HEK293 (cell line): ENCODE measurements around the gene ZNF716.

Experiments
- CTCF ChIA-PET: fragments of 350-600 bp; formaldehyde crosslinking; extraction: SDS; loops from one replicate; lab custom pipeline; 2021; ENCODE audit warnings: antibody characterized with exemption; lab: Yijun Ruan, JAX
- POLR2A ChIA-PET: fragments of 300-600 bp; formaldehyde crosslinking; extraction: SDS; loops from one replicate; lab custom pipeline; 2020; ENCODE audit warnings: antibody characterized with exemption, inconsistent platforms; lab: Yijun Ruan, JAX
- H3K27ac ChIP-seq: fragments of 200-500 bp; sonication (Bioruptor generic); 2 replicates; pipeline ENCODE4 v1.5.1; 2014; ENCODE audit warnings: low read depth, low read length, control low read depth, inconsistent platforms; ENCODE audit errors: extremely low read depth
- H3K36me3 ChIP-seq, 2 experiments: fragments of 200-500 bp in 1 of 2; sonication (Bioruptor generic) in 1 of 2; 1 replicate in 1 of 2; 2 replicates in 1 of 2; pipeline ENCODE4 v1.5.1; 2014 to 2017; ENCODE audit warnings: inconsistent platforms in 2 of 2, low read length in 2 of 2; ENCODE audit not compliant: control insufficient read depth in 2 of 2, insufficient read depth in 1 of 2
- H3K4me1 ChIP-seq: fragments of 200-500 bp; sonication (Bioruptor generic); 2 replicates; pipeline ENCODE4 v1.5.1; 2014; ENCODE audit warnings: mild to moderate bottlenecking, low read length, inconsistent platforms; ENCODE audit not compliant: control insufficient read depth, insufficient read depth
- H3K4me3 ChIP-seq: 2 replicates; pipeline ENCODE4 v1.5.1; 2011; ENCODE audit warnings: low read depth, mild to moderate bottlenecking, control low read depth, low read length, moderate library complexity
- H3K9me3 ChIP-seq: fragments of 200-500 bp; sonication (Bioruptor generic); 2 replicates; pipeline ENCODE4 v1.5.1; 2014; ENCODE audit warnings: low read depth, low read length, inconsistent platforms; ENCODE audit not compliant: control insufficient read depth, insufficient read depth
- AEBP2 ChIP-seq: fragments of 450-650 bp; formaldehyde crosslinking; IDR thresholded peaks from 2 replicates; pipeline ENCODE4 v1.5.1; 2016; ENCODE audit warnings: missing biosample characterization, missing genetic modification characterization, borderline replicate concordance
- KLF16 ChIP-seq: fragments of 450-650 bp; formaldehyde crosslinking; IDR thresholded peaks from 2 replicates; pipeline ENCODE4 v1.5.1; 2017; ENCODE audit warnings: missing biosample characterization, missing genetic modification characterization
- KLF17 ChIP-seq: fragments of 450-650 bp; formaldehyde crosslinking; IDR thresholded peaks from 2 replicates; pipeline ENCODE4 v1.5.1; 2016; ENCODE audit warnings: missing biosample characterization, missing genetic modification characterization
- KLF9 ChIP-seq: fragments of 450-650 bp; formaldehyde crosslinking; IDR thresholded peaks from 2 replicates; pipeline ENCODE4 v1.5.1; 2016; ENCODE audit warnings: missing biosample characterization, missing genetic modification characterization, low read depth
- OVOL3 ChIP-seq: fragments of 450-650 bp; formaldehyde crosslinking; IDR thresholded peaks from 2 replicates; pipeline ENCODE4 v1.5.1; 2016; ENCODE audit warnings: missing biosample characterization, missing genetic modification characterization
- PRDM4 ChIP-seq: fragments of 450-650 bp; formaldehyde crosslinking; IDR thresholded peaks from 2 replicates; pipeline ENCODE4 v1.5.1; 2017; ENCODE audit warnings: missing biosample characterization, missing genetic modification characterization
- SCRT1 ChIP-seq: fragments of 450-650 bp; formaldehyde crosslinking; IDR thresholded peaks from 2 replicates; pipeline ENCODE4 v1.5.1; 2016; ENCODE audit warnings: missing biosample characterization, missing genetic modification characterization, borderline replicate concordance
- YY1 ChIP-seq: fragments of 450-650 bp; formaldehyde crosslinking; IDR thresholded peaks from 2 replicates; pipeline ENCODE4 v1.5.1; 2018; ENCODE audit warnings: missing biosample characterization, missing genetic modification characterization
- ZBTB17 ChIP-seq: fragments of 450-650 bp; formaldehyde crosslinking; IDR thresholded peaks from 2 replicates; pipeline ENCODE4 v1.5.1; 2016; ENCODE audit warnings: missing biosample characterization, missing genetic modification characterization
- ZNF112 ChIP-seq: fragments of 450-650 bp; formaldehyde crosslinking; IDR thresholded peaks from 2 replicates; pipeline ENCODE4 v1.5.0; 2017; ENCODE audit warnings: missing biosample characterization, missing genetic modification characterization
- ZNF121 ChIP-seq: fragments of 450-650 bp; formaldehyde crosslinking; IDR thresholded peaks from 2 replicates; pipeline ENCODE4 v1.5.1; 2016; ENCODE audit warnings: missing biosample characterization, missing genetic modification characterization
- ZNF133 ChIP-seq: fragments of 450-650 bp; formaldehyde crosslinking; IDR thresholded peaks from 2 replicates; pipeline ENCODE4 v1.5.1; 2016; ENCODE audit warnings: missing biosample characterization, missing genetic modification characterization
- ZNF148 ChIP-seq: fragments of 450-650 bp; formaldehyde crosslinking; IDR thresholded peaks from 2 replicates; pipeline ENCODE4 v1.5.0; 2017; ENCODE audit warnings: missing biosample characterization, missing genetic modification characterization, borderline replicate concordance
- ZNF202 ChIP-seq: fragments of 450-650 bp; formaldehyde crosslinking; IDR thresholded peaks from 2 replicates; pipeline ENCODE4 v1.5.1; 2016; ENCODE audit warnings: missing biosample characterization, missing genetic modification characterization, borderline replicate concordance
- ZNF266 ChIP-seq: fragments of 450-650 bp; formaldehyde crosslinking; IDR thresholded peaks from 2 replicates; pipeline ENCODE4 v1.5.1; 2016; ENCODE audit warnings: missing biosample characterization, missing genetic modification characterization, low read depth
- ZNF311 ChIP-seq: fragments of 450-650 bp; formaldehyde crosslinking; IDR thresholded peaks from 2 replicates; pipeline ENCODE4 v1.5.1; 2017; ENCODE audit warnings: missing biosample characterization, missing genetic modification characterization, borderline replicate concordance
- ZNF426 ChIP-seq: fragments of 450-650 bp; formaldehyde crosslinking; IDR thresholded peaks from 2 replicates; pipeline ENCODE4 v1.5.1; 2017; ENCODE audit warnings: missing biosample characterization, missing genetic modification characterization, mild to moderate bottlenecking, inconsistent platforms, moderate library complexity
- ZNF654 ChIP-seq: fragments of 450-650 bp; formaldehyde crosslinking; IDR thresholded peaks from 2 replicates; pipeline ENCODE4 v1.5.1; 2016; ENCODE audit warnings: low read depth, missing biosample characterization, missing genetic modification characterization
- ZNF707 ChIP-seq: fragments of 450-650 bp; formaldehyde crosslinking; IDR thresholded peaks from 2 replicates; pipeline ENCODE4 v1.5.1; 2016; ENCODE audit warnings: missing biosample characterization, missing genetic modification characterization
- ZNF776 ChIP-seq: fragments of 450-650 bp; formaldehyde crosslinking; IDR thresholded peaks from 2 replicates; pipeline ENCODE4 v1.5.0; 2017; ENCODE audit warnings: missing biosample characterization, missing genetic modification characterization, borderline replicate concordance
- ZNF837 ChIP-seq: fragments of 450-650 bp; formaldehyde crosslinking; IDR thresholded peaks from 2 replicates; pipeline ENCODE4 v1.5.1; 2016; ENCODE audit warnings: missing biosample characterization, missing genetic modification characterization
- ZSCAN16 ChIP-seq: fragments of 450-650 bp; formaldehyde crosslinking; IDR thresholded peaks from 2 replicates; pipeline ENCODE4 v1.5.1; 2016; ENCODE audit warnings: missing biosample characterization, missing genetic modification characterization

Gene ZNF716

GRCh38 chr7:57427146-57427545, 22.8 kb upstream of the ZNF716 start:
- ChIA-PET CTCF (no interaction called here), POLR2A (no interaction called here)
- Histone ChIP-seq H3K9me3 (no peaks in the 10 kb centered on the region), H3K4me1 (no peaks in the 10 kb centered on the region), H3K27ac (no peak overlapping the region), H3K4me3 (no peak overlapping the region), H3K36me3 (no peaks in the 10 kb centered on the region)
- TF ChIP-seq ZNF776 (tag by site-specific recombination), result no peak

- ChIA-PET POLR2A (no interaction called here), CTCF (no interaction called here)
- Histone ChIP-seq H3K4me3 (no peak overlapping the region), H3K9me3 (no peaks in the 10 kb centered on the region), H3K27ac (no peak overlapping the region), H3K36me3 (no peaks in the 10 kb centered on the region), H3K4me1 (no peaks in the 10 kb centered on the region)
- TF ChIP-seq ZNF266 (tag by site-specific recombination) (no peak), ZNF426 (no peak), ZNF202 (tag by site-specific recombination) (no peak), KLF9 (tag by site-specific recombination) (no peak), ZNF148 (tag by site-specific recombination) (no peak), ZNF311 (tag by site-specific recombination) (no peak), ZSCAN16 (no peak), PRDM4 (no peak), ZNF837 (tag by site-specific recombination) (no peak), ZNF707 (tag by site-specific recombination) (no peak), ZNF112 (tag by site-specific recombination) (no peak), ZBTB17 (tag by site-specific recombination) (no peak), ZNF133 (tag by site-specific recombination) (no peak)
These were observed 22.4 kb upstream of the ZNF716 start for GRCh38 chr7:57427594-57427993.

GRCh38 chr7:57432583-57432982, 17.4 kb upstream of the ZNF716 start:
- Histone ChIP-seq H3K4me1 (no peaks in the 10 kb centered on the region), H3K36me3 (no peaks in the 10 kb centered on the region), H3K4me3 (no peak overlapping the region), H3K9me3 (no peaks in the 10 kb centered on the region), H3K27ac (no peak overlapping the region)
- ChIA-PET POLR2A (no interaction called here), CTCF (no interaction called here)
- TF ChIP-seq SCRT1 (tag by site-specific recombination) (no peak), ZNF121 (no peak), YY1 (tag by site-specific recombination) (no peak), AEBP2 (tag by site-specific recombination) (no peak), ZNF654 (tag by site-specific recombination) (no peak), OVOL3 (tag by site-specific recombination) (no peak), KLF16 (tag by site-specific recombination) (no peak), KLF17 (tag by site-specific recombination) (no peak)
